GM19438 (cell line): ENCODE measurements around the gene NR3C1.
A peak's percentile ranks its signal among the peaks of the same experiment; 100 is the strongest.

ENCODE experiments used
- ATAC-seq: cut with Tn5 transposase; IDR thresholded peaks from one replicate; pipeline ENCODE4 v1.9.1; 2021; ENCODE audit warnings: low read depth; ENCODE audit not compliant: unreplicated experiment

Gene NR3C1

DNA sequence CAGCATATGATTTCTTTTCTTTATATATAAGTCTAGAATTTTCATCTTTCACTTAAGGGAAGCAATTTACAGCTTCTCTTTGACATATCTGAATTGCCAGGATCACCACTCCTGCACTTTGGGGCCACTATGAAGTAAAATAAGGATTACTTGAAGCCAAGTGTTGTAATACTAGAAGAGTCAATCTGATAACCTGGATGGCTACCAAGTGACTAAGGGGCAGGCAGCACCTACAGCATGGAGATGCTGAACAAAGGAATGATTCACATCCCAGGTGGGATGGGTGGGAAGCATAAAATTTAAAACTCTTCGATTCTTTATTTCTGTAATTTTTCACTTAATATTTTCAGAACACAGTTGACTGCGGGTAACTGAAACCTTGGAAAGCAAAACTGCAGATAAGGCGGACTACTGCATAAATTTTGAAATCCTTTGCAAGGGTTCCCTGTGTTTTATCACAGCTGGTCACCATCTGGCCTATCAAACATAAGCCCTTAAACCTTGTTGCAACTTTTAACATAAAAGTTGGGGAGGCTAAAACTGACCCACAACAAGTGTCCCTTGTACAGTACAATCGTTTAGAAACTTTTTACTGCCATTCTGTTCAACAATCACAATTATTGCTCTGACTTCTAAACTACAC, 31.2 kb downstream of the NR3C1 start:
- no peak for ATAC-seq

DNA sequence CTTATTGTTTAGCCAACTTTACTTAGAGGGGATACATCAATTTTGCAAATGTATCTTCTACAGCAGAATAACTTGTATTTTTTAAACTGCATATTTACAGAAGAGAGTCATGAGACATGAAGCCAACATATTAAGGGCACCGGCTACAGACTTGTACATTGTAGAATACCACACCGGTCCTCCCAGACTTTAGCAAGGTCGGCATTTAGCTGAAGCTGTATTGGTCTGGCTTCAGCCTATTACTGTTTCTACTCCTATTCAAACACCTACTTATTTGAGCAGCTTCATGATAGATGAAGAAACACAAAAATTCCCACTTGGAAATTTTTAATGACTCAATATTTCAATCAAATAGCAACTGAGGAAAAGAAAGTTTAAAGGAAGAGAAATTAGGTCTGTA, 33.0 kb downstream of the NR3C1 start:
- ATAC-seq = no peak

DNA sequence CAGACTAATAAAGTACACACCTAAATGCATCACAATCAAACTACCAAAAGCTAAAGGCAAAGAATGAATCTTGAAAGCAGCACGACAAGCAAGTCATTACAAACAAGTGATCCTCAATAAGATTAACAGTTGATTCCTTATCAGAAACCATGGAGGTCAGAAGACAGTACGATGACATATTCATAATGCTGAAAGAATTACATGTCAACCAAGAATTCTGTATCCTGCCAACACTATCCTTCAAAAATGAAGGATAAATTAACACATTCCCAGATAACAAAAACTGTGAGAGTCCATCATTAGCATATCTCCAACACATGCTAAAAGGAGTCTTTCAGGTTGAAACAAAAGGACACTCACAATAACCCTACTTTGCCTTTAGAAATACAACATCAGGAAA, 39.4 kb downstream of the NR3C1 start:
- no peak for ATAC-seq

DNA sequence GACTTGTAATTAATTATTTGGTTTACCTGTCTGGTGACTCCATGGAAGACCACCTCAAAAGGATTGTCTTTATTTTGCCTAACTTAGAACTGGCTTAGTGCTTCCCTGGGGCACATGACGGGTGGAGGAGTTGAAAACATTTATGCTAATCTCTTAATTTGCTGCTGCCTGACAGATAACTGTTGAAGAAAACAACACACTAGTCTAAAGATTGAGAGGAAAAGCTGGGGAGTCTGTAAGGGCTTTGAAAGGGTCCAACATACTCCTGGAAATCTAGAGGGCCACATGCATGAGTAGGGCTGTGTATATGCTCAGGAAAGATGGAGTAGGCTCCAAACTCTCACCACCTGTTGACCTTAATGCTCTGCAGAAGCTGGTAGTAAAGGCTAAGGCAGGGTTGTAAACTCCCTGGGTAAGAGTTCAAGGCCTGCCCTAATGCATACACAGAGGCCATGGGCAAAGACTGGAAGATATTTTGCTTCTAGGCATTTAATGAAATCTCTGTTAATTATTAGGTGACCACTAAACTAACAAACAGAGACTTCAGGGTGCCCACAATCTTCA, 40.7 kb downstream of the NR3C1 start:
- no peak for ATAC-seq

DNA sequence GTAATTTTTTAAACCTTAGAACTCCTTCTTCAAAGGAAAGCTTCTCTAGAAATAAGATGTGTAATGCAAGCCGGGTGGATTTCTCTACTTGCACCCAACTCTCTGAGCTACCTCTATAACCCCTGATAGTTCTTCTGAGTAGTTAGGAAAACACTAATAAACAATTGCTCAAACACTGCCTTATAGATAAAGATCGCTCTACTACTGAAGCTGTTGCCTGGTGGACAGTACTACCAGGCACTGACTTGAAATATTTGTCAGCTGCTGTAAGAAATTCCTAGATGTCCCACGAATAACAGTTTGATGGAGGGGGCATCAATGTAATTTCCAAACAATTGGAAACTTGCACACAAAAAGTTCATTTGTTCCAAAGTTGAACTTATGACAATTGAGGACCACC, 42.0 kb downstream of the NR3C1 start:
- no peak for ATAC-seq

DNA sequence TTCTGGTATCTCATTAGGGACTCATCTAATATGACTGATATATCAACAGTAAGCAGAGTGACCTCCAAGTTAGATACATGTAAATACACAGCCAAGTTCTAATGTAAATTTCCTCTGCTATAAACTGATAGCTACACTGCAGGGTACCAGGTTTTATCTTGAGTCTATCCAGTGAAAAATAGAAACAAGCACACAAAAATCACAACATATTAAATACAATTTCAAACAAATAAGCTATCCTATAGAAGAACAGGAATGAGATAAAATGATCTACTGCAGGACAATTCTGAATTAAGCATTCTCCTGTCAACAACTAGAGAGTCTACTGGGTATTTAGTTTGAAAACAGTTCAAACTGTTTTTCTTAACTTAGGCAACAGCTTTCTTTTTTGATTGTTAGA, 42.7 kb downstream of the NR3C1 start:
- no peak for ATAC-seq

- ATAC-seq = no peak
Measured at GRCh38 chr5:143359869-143360268, 43.6 kb downstream of the NR3C1 start.

- ATAC-seq = no peak
Measured at GRCh38 chr5:143356855-143357583, 46.5 kb downstream of the NR3C1 start.

DNA sequence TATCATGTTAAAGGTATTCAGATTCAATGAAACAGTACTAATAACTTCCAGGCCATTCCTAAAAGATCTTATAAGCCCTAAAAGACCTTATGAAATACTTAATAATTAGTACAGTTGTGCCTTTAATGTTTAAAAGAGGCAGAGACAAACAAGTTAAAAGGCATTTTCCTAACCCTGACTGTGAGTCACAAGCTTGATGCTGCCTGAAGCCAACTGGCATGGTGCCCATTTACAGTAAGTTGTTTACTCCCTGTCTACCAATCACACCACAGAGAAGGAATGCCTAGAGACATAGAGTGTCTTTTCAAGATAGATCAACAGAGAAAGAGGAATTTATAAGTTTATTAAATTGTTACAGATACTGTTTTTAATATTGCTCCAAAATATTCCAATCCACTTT, 47.8 kb downstream of the NR3C1 start:
- ATAC-seq = no peak

DNA sequence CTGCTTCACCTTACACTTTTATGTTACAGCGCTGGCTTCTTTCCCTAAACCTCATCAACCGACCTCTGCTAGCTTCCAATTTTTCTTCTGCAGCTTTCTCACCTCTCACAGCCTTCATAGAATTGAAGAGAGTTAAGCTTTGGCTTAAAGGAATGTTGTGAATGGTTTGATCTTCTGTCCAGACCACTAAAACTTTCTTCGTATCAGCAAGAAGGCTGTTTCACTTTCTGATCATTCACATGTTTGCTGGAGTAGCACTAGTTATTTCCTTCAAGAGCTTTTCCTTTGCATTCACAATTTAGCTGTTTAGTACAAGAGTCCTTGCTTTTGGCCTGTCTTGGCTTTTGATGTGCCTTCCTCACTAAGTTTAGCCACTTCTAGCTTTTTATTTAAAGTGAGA, 49.5 kb downstream of the NR3C1 start:
- peak; percentile 44 for ATAC-seq

DNA sequence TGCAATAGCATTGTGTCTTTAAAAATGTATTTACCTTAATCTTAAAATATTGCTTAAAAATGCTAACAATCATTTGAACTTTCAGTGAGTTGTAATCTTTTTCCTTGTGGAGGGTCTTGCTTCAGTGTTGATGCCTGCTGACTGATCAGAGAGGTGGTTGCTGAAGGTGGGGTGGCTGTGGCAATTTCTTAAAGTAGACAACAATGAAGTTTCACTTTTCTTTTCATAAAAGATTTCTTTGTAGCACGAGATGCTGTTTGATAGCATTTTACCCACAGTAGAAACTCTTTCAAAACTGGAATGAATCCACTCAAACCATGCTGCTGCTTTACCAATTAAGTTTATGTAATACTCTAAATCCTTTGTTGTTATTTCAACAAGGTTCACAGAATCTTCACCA, 50.8 kb downstream of the NR3C1 start:
- no peak for ATAC-seq

GRCh38 chr5:143350751-143351602, 52.5 kb downstream of the NR3C1 start:
- ATAC-seq = no peak

DNA sequence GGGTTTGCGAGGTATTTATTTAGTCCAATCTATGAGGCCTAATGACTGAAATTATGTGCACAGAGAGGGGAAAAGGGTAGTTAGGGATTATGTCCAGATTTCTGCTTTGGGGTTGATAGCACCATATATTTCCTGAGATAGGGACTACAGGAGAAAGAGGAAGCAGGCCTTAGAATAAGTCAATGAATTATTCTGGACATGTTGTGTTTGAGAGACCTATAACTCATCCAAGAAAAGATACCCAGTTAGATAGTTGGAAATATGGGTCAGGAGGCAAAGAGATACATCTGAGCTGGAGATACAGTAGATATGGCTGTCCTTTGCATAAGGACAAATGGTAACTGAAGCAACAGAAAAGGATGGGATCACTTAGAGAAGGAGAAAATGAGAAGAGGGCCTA, 53.1 kb downstream of the NR3C1 start:
- no peak for ATAC-seq

DNA sequence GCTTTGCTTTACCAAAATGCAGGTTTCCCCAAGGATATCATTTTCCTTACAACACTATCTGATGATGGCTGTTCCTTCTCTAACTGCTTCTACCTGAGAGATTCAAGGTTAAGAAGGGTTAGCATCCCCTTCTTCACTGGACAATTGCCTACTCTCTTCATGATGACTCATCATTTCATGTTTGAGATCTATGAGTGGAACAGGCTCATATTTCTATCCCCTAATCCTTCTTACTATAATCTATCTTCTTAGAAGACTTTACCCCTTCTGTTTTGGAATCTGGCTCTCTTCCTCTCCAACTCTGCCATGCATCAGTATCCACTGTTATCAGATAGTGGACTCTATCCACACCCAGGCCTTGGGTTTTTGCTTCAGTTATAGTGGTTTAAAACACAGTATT, 54.3 kb downstream of the NR3C1 start:
- no peak for ATAC-seq

- ATAC-seq = no peak
Measured at GRCh38 chr5:143347698-143348344, 55.7 kb downstream of the NR3C1 start.

GRCh38 chr5:143347046-143347445, 56.4 kb downstream of the NR3C1 start:
- no peak for ATAC-seq

- ATAC-seq = no peak
Measured at GRCh38 chr5:143345671-143346440, 57.6 kb downstream of the NR3C1 start.

GRCh38 chr5:143343042-143343441, 60.4 kb downstream of the NR3C1 start:
- no peak for ATAC-seq

GRCh38 chr5:143342607-143343006, 60.9 kb downstream of the NR3C1 start:
- ATAC-seq = no peak
